OCI-LY3 (cell line): ENCODE measurements around the gene TRIM10.
A peak's percentile ranks its signal among the peaks of the same experiment; 100 is the strongest.
"Not testable (repeated sequence)": the region's sequence is repeated elsewhere in the genome, so short reads cannot be mapped to it uniquely, and the experiment has no call there.

Experiments used
- H2AFZ ChIP-seq: fragments of 200-600, 300-600 bp; shearing (Covaris generic); 2 replicates; pipeline ENCODE4 v1.6.0; 2014; ENCODE audit warnings: antibody characterized with exemption, low read depth, low read length
- H3K27ac ChIP-seq: fragments of 200-600, 300-600 bp; sonication (generic); 2 replicates; pipeline ENCODE4 v1.5.1; 2014; ENCODE audit warnings: mild to moderate bottlenecking, low read length, moderate library complexity, mixed read lengths
- H3K27me3 ChIP-seq: fragments of 200-600, 300-600 bp; sonication (generic); 2 replicates; pipeline ENCODE4 v1.6.1; 2014; ENCODE audit warnings: low read depth, low read length, mixed read lengths
- H3K36me3 ChIP-seq: fragments of 200-600, 300-600 bp; sonication (generic); replicated peaks from 2 replicates; pipeline ENCODE3; 2014; ENCODE audit warnings: low read depth, low read length, mixed read lengths
- H3K4me1 ChIP-seq: fragments of 300-600, 200-600 bp; sonication (generic); 2 replicates; pipeline ENCODE4 v1.6.1; 2014; ENCODE audit warnings: low read length, mixed read lengths
- H3K4me2 ChIP-seq: fragments of 200-600, 300-600 bp; sonication (generic); 2 replicates; pipeline ENCODE4 v1.6.1; 2014; ENCODE audit warnings: low read length, mixed read lengths
- H3K4me3 ChIP-seq: fragments of 300-600, 200-600 bp; sonication (generic); 2 replicates; pipeline ENCODE4 v1.5.1; 2014; ENCODE audit warnings: antibody characterized with exemption, mild to moderate bottlenecking, low read length, moderate library complexity
- H3K79me2 ChIP-seq: fragments of 300-600, 200-600 bp; shearing (Covaris generic); 2 replicates; pipeline ENCODE4 v1.6.1; 2014; ENCODE audit warnings: mild to moderate bottlenecking, low read length, mixed read lengths
- H3K9ac ChIP-seq: fragments of 300-600, 200-600 bp; shearing (Covaris generic); 2 replicates; pipeline ENCODE4 v1.6.0; 2014; ENCODE audit warnings: mild to moderate bottlenecking, low read length, moderate library complexity
- H3K9me3 ChIP-seq: fragments of 200-600, 300-600 bp; shearing (Covaris generic); 2 replicates; pipeline ENCODE4 v1.6.1; 2014; ENCODE audit warnings: low read length, mixed read lengths; ENCODE audit not compliant: insufficient read depth
- H4K20me1 ChIP-seq: fragments of 200-600, 300-600 bp; sonication (generic); 2 replicates; pipeline ENCODE4 v1.6.1; 2016; ENCODE audit warnings: low read length, mixed read lengths; ENCODE audit not compliant: insufficient read depth
- CTCF ChIP-seq: fragments of 200-600, 300-600 bp; sonication (generic); IDR thresholded peaks from 2 replicates; pipeline ENCODE4 v1.5.1; 2014; ENCODE audit warnings: antibody characterized with exemption, low read length, low read depth
- EZH2phosphoT487 ChIP-seq: fragments of 200-600 bp; shearing (Covaris generic); IDR thresholded peaks from 2 replicates; pipeline ENCODE4 v1.6.1; 2018; ENCODE audit warnings: antibody characterized with exemption, mixed run types, low read depth

Gene TRIM10

GRCh38 chr6:30121446-30122366 lies 39.3 kb downstream of the TRIM10 start:
- H3K9me3 ChIP-seq = no peaks in the 10 kb centered on the region
- no peak overlapping the region for H2AFZ ChIP-seq
- no peaks in the 10 kb centered on the region for H3K79me2 ChIP-seq
- no peaks in the 10 kb centered on the region for H3K4me1 ChIP-seq
- no peak overlapping the region for H3K27ac ChIP-seq
- no peaks in the 10 kb centered on the region for H3K36me3 ChIP-seq
- no peaks in the 10 kb centered on the region for H4K20me1 ChIP-seq
- no peak overlapping the region for H3K4me3 ChIP-seq
- H3K4me2 ChIP-seq = no peak overlapping the region
- TF ChIP-seq EZH2phosphoT487 (no peak), CTCF (no peak)
- H3K9ac ChIP-seq = no peak overlapping the region
- no peaks in the 10 kb centered on the region for H3K27me3 ChIP-seq

- peaks cover 17% of the 10 kb centered on the region for H3K4me1 ChIP-seq
- H3K27me3 ChIP-seq, H3K4me2 ChIP-seq, H4K20me1 ChIP-seq, H3K4me3 ChIP-seq, H3K36me3 ChIP-seq, H3K9me3 ChIP-seq, H3K79me2 ChIP-seq, H3K9ac ChIP-seq, H3K27ac ChIP-seq, H2AFZ ChIP-seq: not testable (repeated sequence)
Observed at GRCh38 chr6:30118691-30119090, 42.3 kb downstream of the TRIM10 start.

GRCh38 chr6:30116724-30117123 lies 44.3 kb downstream of the TRIM10 start:
- TF ChIP-seq EZH2phosphoT487 = no peak
- no peak for TF ChIP-seq CTCF
- no peak overlapping the region for H3K4me2 ChIP-seq
- H2AFZ ChIP-seq = no peak overlapping the region

GRCh38 chr6:30113841-30114240 lies 47.2 kb downstream of the TRIM10 start:
- H3K9me3 ChIP-seq = no peaks in the 10 kb centered on the region
- H3K27me3 ChIP-seq = no peaks in the 10 kb centered on the region
- no peaks in the 10 kb centered on the region for H3K36me3 ChIP-seq
- H3K27ac ChIP-seq = peak overlapping the region; percentile 74
- peak overlapping the region; percentile 66 for H3K4me2 ChIP-seq
- peak overlapping the region; percentile 30; the same call in 1 of the 2 replicates for H3K9ac ChIP-seq
- no peaks in the 10 kb centered on the region for H4K20me1 ChIP-seq
- H2AFZ ChIP-seq = no peak overlapping the region
- TF ChIP-seq CTCF (no peak), EZH2phosphoT487 (no peak)
- H3K4me1 ChIP-seq = peaks cover 49% of the 10 kb centered on the region
- no peaks in the 10 kb centered on the region for H3K79me2 ChIP-seq
- peak overlapping the region; percentile 60 for H3K4me3 ChIP-seq

More at GRCh38 chr6:30116724-30117123, 44.3 kb downstream of the TRIM10 start:
- peaks cover 35% of the 10 kb centered on the region for H3K4me1 ChIP-seq
- no peaks in the 10 kb centered on the region for H3K79me2 ChIP-seq
- H4K20me1 ChIP-seq = no peaks in the 10 kb centered on the region
- no peak overlapping the region for H3K9ac ChIP-seq
- no peaks in the 10 kb centered on the region for H3K36me3 ChIP-seq
- no peaks in the 10 kb centered on the region for H3K9me3 ChIP-seq
- H3K4me3 ChIP-seq = no peak overlapping the region
- H3K27ac ChIP-seq = no peak overlapping the region
- no peaks in the 10 kb centered on the region for H3K27me3 ChIP-seq
